DND-41 (cell line): ENCODE results near the gene STAT6.

Experiments
- ATAC-seq: fragments of 200-7000 bp; cut with Tn5 transposase; 3 replicates; pipeline ENCODE4 v1.9.1; 2021; ENCODE audit warnings: low read depth; ENCODE audit not compliant: insufficient read depth
- DNase-seq: peaks from one replicate; pipeline ENCODE4 v3.0.0-alpha.2; 2020
- H2AFZ ChIP-seq: 2 replicates; pipeline ENCODE4 v1.6.0; 2012; ENCODE audit warnings: low read depth, low read length
- H3K27ac ChIP-seq: 2 replicates; pipeline ENCODE4 v1.5.1; 2012; ENCODE audit warnings: low read length, inconsistent platforms
- H3K27me3 ChIP-seq: fragments of 200-600 bp; sonication (generic); 2 replicates; pipeline ENCODE4 v1.6.0; 2012; ENCODE audit warnings: low read length, mild to moderate bottlenecking, inconsistent platforms; ENCODE audit not compliant: insufficient read depth, poor library complexity
- H3K36me3 ChIP-seq: 2 replicates; pipeline ENCODE4 v1.5.1; 2012; ENCODE audit warnings: low read length, inconsistent platforms; ENCODE audit not compliant: insufficient read depth
- H3K4me1 ChIP-seq: 2 replicates; pipeline ENCODE4 v1.5.1; 2012; ENCODE audit warnings: mild to moderate bottlenecking, low read length; ENCODE audit not compliant: insufficient read depth
- H3K4me2 ChIP-seq: 2 replicates; pipeline ENCODE4 v1.6.0; 2012; ENCODE audit warnings: mild to moderate bottlenecking, moderate library complexity, low read length, inconsistent platforms; ENCODE audit not compliant: insufficient read depth
- H3K4me3 ChIP-seq, 2 experiments: fragments of 200-600 bp in 1 of 2; shearing (Covaris generic) in 1 of 2; 2 replicates each; pipeline ENCODE4 v1.5.1; 2012 to 2016; ENCODE audit warnings: inconsistent platforms in 2 of 2, low read length in 2 of 2, mild to moderate bottlenecking in 2 of 2, low read depth in 1 of 2, moderate library complexity in 1 of 2
- H3K79me2 ChIP-seq: 2 replicates; pipeline ENCODE4 v1.6.0; 2012; ENCODE audit warnings: low read length, inconsistent platforms; ENCODE audit not compliant: insufficient read depth
- H3K9ac ChIP-seq: 2 replicates; pipeline ENCODE4 v1.6.0; 2012; ENCODE audit warnings: low read depth, mild to moderate bottlenecking, inconsistent platforms, low read length, moderate library complexity
- H3K9me3 ChIP-seq: 2 replicates; pipeline ENCODE4 v1.5.1; 2012; ENCODE audit warnings: low read length, moderate library complexity, mild to moderate bottlenecking, inconsistent platforms; ENCODE audit not compliant: insufficient read depth, severe bottlenecking
- H4K20me1 ChIP-seq: 2 replicates; pipeline ENCODE4 v1.6.0; 2012; ENCODE audit warnings: low read length; ENCODE audit not compliant: insufficient read depth
- CTCF ChIP-seq: IDR thresholded peaks from 2 replicates; pipeline ENCODE4 v1.5.1; 2012; ENCODE audit warnings: borderline replicate concordance, low read length, moderate library complexity, mild to moderate bottlenecking; ENCODE audit not compliant: poor library complexity, severe bottlenecking; ENCODE audit errors: extremely low read depth
- EZH2 ChIP-seq: IDR thresholded peaks from 3 replicates; pipeline ENCODE4 v1.6.1; 2012; ENCODE audit warnings: borderline replicate concordance, low read depth, mild to moderate bottlenecking, moderate library complexity, low read length, inconsistent platforms; ENCODE audit not compliant: severe bottlenecking

Gene STAT6

GRCh38 chr12:57048423-57049118, 62.6 kb downstream of the STAT6 start:
- H4K20me1 ChIP-seq, result no peaks in the 10 kb centered on the region
- H3K4me2 ChIP-seq, result no peak overlapping the region
- ATAC-seq (no peak), DNase-seq (peak; percentile 57)
- H3K36me3 ChIP-seq, result no peaks in the 10 kb centered on the region
- H2AFZ ChIP-seq, result no peak overlapping the region
- no peaks in the 10 kb centered on the region for H3K79me2 ChIP-seq
- peaks cover 34% of the 10 kb centered on the region for H3K4me1 ChIP-seq
- no peak for TF ChIP-seq CTCF
- no peak for TF ChIP-seq EZH2
- no peaks in the 10 kb centered on the region for H3K27me3 ChIP-seq
- no peak overlapping the region for H3K4me3 ChIP-seq
- H3K9ac ChIP-seq, result no peak overlapping the region
- peak overlapping the region; percentile 81 for H3K27ac ChIP-seq
- H3K9me3 ChIP-seq, result no peaks in the 10 kb centered on the region

GRCh38 chr12:57047981-57048380, 63.2 kb downstream of the STAT6 start:
- TF ChIP-seq EZH2 (no peak), CTCF (no peak)
- H3K9me3 ChIP-seq, result no peaks in the 10 kb centered on the region
- H3K27ac ChIP-seq, result peak overlapping the region; percentile 81
- peak overlapping the region; percentile 68 for H2AFZ ChIP-seq
- no peaks in the 10 kb centered on the region for H3K79me2 ChIP-seq
- peak overlapping the region; percentile 28; the same call in 1 of the 2 replicates for H3K9ac ChIP-seq
- no peaks in the 10 kb centered on the region for H4K20me1 ChIP-seq
- peak overlapping the region; percentile 54 for H3K4me2 ChIP-seq
- peaks cover 34% of the 10 kb centered on the region for H3K4me1 ChIP-seq
- peak overlapping the region in 1 of 2 experiments; percentile 39; a peak in 1 of 4 replicates for H3K4me3 ChIP-seq
- H3K27me3 ChIP-seq, result no peaks in the 10 kb centered on the region
- DNase-seq, result no peak
- no peak for ATAC-seq
- no peaks in the 10 kb centered on the region for H3K36me3 ChIP-seq

GRCh38 chr12:57046947-57047890, 63.9 kb downstream of the STAT6 start:
- H3K27me3 ChIP-seq, result no peaks in the 10 kb centered on the region
- no peaks in the 10 kb centered on the region for H3K36me3 ChIP-seq
- peak; percentile 86 for DNase-seq
- TF ChIP-seq EZH2, result no peak
- no peak for TF ChIP-seq CTCF
- peak overlapping the region; percentile 68 for H2AFZ ChIP-seq
- H3K79me2 ChIP-seq, result no peaks in the 10 kb centered on the region
- peak overlapping the region; percentile 28 for H3K9ac ChIP-seq
- H4K20me1 ChIP-seq, result no peaks in the 10 kb centered on the region
- H3K4me2 ChIP-seq, result peak overlapping the region; percentile 54
- no peaks in the 10 kb centered on the region for H3K9me3 ChIP-seq
- peak overlapping the region; percentile 81 for H3K27ac ChIP-seq
- H3K4me1 ChIP-seq, result peaks cover 34% of the 10 kb centered on the region
- H3K4me3 ChIP-seq, result peak overlapping the region in 1 of 2 experiments; percentile 39; a peak in 2 of 4 replicates
- peak; percentile 85 for ATAC-seq
